Heart left ventricle (tissue), 13 donors: ENCODE data around the gene DNASE2B.

Source experiments
- POLR2A ChIP-seq, 2 donors: fragments of 450-650 bp; IDR thresholded peaks; one replicate each; pipeline ENCODE4 v1.6.1; 2017; ENCODE audit warnings: antibody characterized with exemption in 2 of 2, mild to moderate bottlenecking in 2 of 2, moderate library complexity in 2 of 2
- TF ChIP-seq, protein P1 (sequence below), 12 donors: fragments of 200-600 bp; sonication (generic) in 4 of 12; IDR thresholded peaks; one replicate each; pipeline versions ENCODE4 v1.5.0 to v1.8.0; 2018 to 2022; ENCODE audit warnings: antibody characterized with exemption in 12 of 12, mild to moderate bottlenecking in 5 of 12
- donor health status: ischemic (EF 13 %, LVEDD 7.1; RV severe dilation, severe dysfunction).
- donor health status: DM: no; HTN: yes; CAD: no.
- donor health status: DM: no; HTN: no; CAD: no.
- donor health status: ischemic (EF 25% LVEDD 6.9; RV normal size, moderate dysfunction).
- donor health status: ischemic (EF 25% LVEDD 5.7; RV mildly dilated, moderate dysfunction).
- donor health status: ischemic (EF 35%, LVEDD 5.7; RV mildly dilated, moderate dysfunction).
- donor health status: nonischemic (EF 11% LVEDD 7.7; RV severe dilation, severe dysfunction).
- donor health status: DM: yes; HTN: yes; CAD: no.
- donor health status: PGD.
- donor health status: ischemic (EF 29% LVEDD 5.4; RV normal size, mild dysfunction).
- donor health status: nonischemic (EF 23%, LVEDD 6.1; RV moderate dilation, normal function).

DNA sequence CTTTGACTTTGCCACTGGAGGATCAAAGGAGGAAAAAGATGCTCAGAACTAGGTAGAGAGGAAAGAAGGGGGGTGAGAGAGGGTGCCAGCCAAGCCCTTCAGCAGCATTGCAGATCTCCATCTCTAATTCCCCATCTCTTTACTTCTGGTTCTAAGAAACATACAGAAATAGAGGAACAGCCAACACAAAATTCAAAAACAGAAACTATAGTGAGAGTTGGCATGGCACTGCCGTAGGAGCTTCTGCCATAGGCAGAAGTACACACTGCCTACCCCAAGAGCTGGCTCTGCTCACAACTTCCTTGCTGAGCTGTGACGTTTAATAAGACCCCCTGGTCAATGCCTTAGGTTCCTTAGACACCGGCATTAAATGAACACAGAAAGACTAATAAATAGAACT is 54.2 kb downstream of the DNASE2B start:
- TF ChIP-seq, protein P1, sequence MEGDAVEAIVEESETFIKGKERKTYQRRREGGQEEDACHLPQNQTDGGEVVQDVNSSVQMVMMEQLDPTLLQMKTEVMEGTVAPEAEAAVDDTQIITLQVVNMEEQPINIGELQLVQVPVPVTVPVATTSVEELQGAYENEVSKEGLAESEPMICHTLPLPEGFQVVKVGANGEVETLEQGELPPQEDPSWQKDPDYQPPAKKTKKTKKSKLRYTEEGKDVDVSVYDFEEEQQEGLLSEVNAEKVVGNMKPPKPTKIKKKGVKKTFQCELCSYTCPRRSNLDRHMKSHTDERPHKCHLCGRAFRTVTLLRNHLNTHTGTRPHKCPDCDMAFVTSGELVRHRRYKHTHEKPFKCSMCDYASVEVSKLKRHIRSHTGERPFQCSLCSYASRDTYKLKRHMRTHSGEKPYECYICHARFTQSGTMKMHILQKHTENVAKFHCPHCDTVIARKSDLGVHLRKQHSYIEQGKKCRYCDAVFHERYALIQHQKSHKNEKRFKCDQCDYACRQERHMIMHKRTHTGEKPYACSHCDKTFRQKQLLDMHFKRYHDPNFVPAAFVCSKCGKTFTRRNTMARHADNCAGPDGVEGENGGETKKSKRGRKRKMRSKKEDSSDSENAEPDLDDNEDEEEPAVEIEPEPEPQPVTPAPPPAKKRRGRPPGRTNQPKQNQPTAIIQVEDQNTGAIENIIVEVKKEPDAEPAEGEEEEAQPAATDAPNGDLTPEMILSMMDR (IDR thresholded peaks at IDR 0.05) = no peak
- TF ChIP-seq POLR2A (IDR thresholded peaks at IDR 0.05) = no peak
